Astrocyte (in vitro differentiated cells and primary cell): ENCODE results near the gene FUT4.

Source experiments
- CTCF ChIP-seq: IDR thresholded peaks from 2 replicates; pipeline ENCODE4 v1.5.1; 2011; ENCODE audit warnings: low read depth, mild to moderate bottlenecking, inconsistent platforms, low read length, moderate library complexity; ENCODE audit not compliant: insufficient read depth
- EZH2 ChIP-seq: IDR thresholded peaks from 2 replicates; pipeline ENCODE4 v1.6.1; 2012; ENCODE audit warnings: mild to moderate bottlenecking, low read length, inconsistent platforms; ENCODE audit not compliant: insufficient read depth

GRCh38 chr11:94577841-94578240 is 34.1 kb downstream of the FUT4 start:
- no peak for TF ChIP-seq CTCF
- TF ChIP-seq EZH2: no peak
